BLaER1 (cell line): ENCODE results near the gene ZNF512B.

Experiments
- H3K27ac ChIP-seq: shearing (Covaris generic); formaldehyde crosslinking; 2 replicates; pipeline ENCODE4 v1.8.1; 2022
- H3K27me3 ChIP-seq: shearing (Covaris generic); formaldehyde crosslinking; 2 replicates; pipeline ENCODE4 v1.8.1; 2022
- H3K36me3 ChIP-seq: shearing (Covaris generic); formaldehyde crosslinking; 2 replicates; pipeline ENCODE4 v1.8.1; 2022
- H3K4me1 ChIP-seq: shearing (Covaris generic); formaldehyde crosslinking; 2 replicates; pipeline ENCODE4 v1.8.1; 2022
- H3K4me2 ChIP-seq: shearing (Covaris generic); formaldehyde crosslinking; 2 replicates; pipeline ENCODE4 v1.8.1; 2022
- H3K4me3 ChIP-seq: shearing (Covaris generic); formaldehyde crosslinking; 2 replicates; pipeline ENCODE4 v1.8.1; 2022
- H3K9ac ChIP-seq: shearing (Covaris generic); formaldehyde crosslinking; 2 replicates; pipeline ENCODE4 v1.8.1; 2022
- H3K9me3 ChIP-seq: shearing (Covaris generic); formaldehyde crosslinking; 2 replicates; pipeline ENCODE4 v1.8.1; 2022
- H4K20me1 ChIP-seq: shearing (Covaris generic); formaldehyde crosslinking; 2 replicates; pipeline ENCODE4 v1.8.1; 2022
- Cebpa-rat ChIP-seq: shearing (Covaris generic); IDR thresholded peaks from 2 replicates; pipeline ENCODE4 v1.8.1; 2022

ZNF512B gene

GRCh38 chr20:63942969-63943807, 26.5 kb downstream of the ZNF512B start:
- peak overlapping the region; percentile 19; the same call in 1 of the 2 replicates for H3K27ac ChIP-seq
- H3K36me3 ChIP-seq: peaks cover 75% of the 10 kb centered on the region
- peak overlapping the region; percentile 66 for H3K4me2 ChIP-seq
- H3K9me3 ChIP-seq: no peaks in the 10 kb centered on the region
- H4K20me1 ChIP-seq: peaks cover 95% of the 10 kb centered on the region
- H3K9ac ChIP-seq: no peak overlapping the region
- H3K4me3 ChIP-seq: no peak overlapping the region
- peaks cover 49% of the 10 kb centered on the region for H3K4me1 ChIP-seq
- no peaks in the 10 kb centered on the region for H3K27me3 ChIP-seq
- TF ChIP-seq Cebpa-rat: no peak

- no peak overlapping the region for H3K9ac ChIP-seq
- H3K4me2 ChIP-seq: peak overlapping the region; percentile 66
- H4K20me1 ChIP-seq: peaks cover 95% of the 10 kb centered on the region
- no peaks in the 10 kb centered on the region for H3K27me3 ChIP-seq
- peak overlapping the region; percentile 19; the same call in 1 of the 2 replicates for H3K27ac ChIP-seq
- H3K4me3 ChIP-seq: no peak overlapping the region
- no peaks in the 10 kb centered on the region for H3K9me3 ChIP-seq
- H3K4me1 ChIP-seq: peaks cover 41% of the 10 kb centered on the region
- no peak for TF ChIP-seq Cebpa-rat
- peaks cover 83% of the 10 kb centered on the region for H3K36me3 ChIP-seq
Measured at GRCh38 chr20:63942250-63942951, 27.3 kb downstream of the ZNF512B start.

GRCh38 chr20:63941282-63942081, 28.2 kb downstream of the ZNF512B start:
- peak overlapping the region; percentile 63; the same call in 1 of the 2 replicates for H3K27ac ChIP-seq
- peak overlapping the region; percentile 88 for H3K4me2 ChIP-seq
- peaks cover 95% of the 10 kb centered on the region for H4K20me1 ChIP-seq
- TF ChIP-seq Cebpa-rat: no peak
- H3K4me3 ChIP-seq: peak overlapping the region; percentile 51
- no peaks in the 10 kb centered on the region for H3K9me3 ChIP-seq
- peaks cover 87% of the 10 kb centered on the region for H3K36me3 ChIP-seq
- peaks cover 36% of the 10 kb centered on the region for H3K4me1 ChIP-seq
- no peaks in the 10 kb centered on the region for H3K27me3 ChIP-seq
- 0 out of 2 replicates have a peak overlapping the region, but pooled peaks have one; percentile 29 for H3K9ac ChIP-seq

GRCh38 chr20:63940472-63941266, 29.1 kb downstream of the ZNF512B start:
- Histone ChIP-seq H3K36me3 (peaks cover 87% of the 10 kb centered on the region), H3K4me1 (peaks cover 44% of the 10 kb centered on the region), H3K4me3 (peak overlapping the region; percentile 51; the same call in 1 of the 2 replicates), H3K27ac (peak overlapping the region; percentile 63; the same call in 1 of the 2 replicates), H3K9ac (no peak overlapping the region), H3K9me3 (no peaks in the 10 kb centered on the region), H3K27me3 (no peaks in the 10 kb centered on the region), H4K20me1 (peaks cover 95% of the 10 kb centered on the region), H3K4me2 (peak overlapping the region; percentile 88)
- no peak for TF ChIP-seq Cebpa-rat

- peaks cover 87% of the 10 kb centered on the region for H3K36me3 ChIP-seq
- H3K4me1 ChIP-seq: peaks cover 50% of the 10 kb centered on the region
- no peak overlapping the region for H3K4me2 ChIP-seq
- no peak overlapping the region for H3K9ac ChIP-seq
- no peak for TF ChIP-seq Cebpa-rat
- H3K4me3 ChIP-seq: no peak overlapping the region
- no peaks in the 10 kb centered on the region for H3K27me3 ChIP-seq
- H3K27ac ChIP-seq: no peak overlapping the region
- H4K20me1 ChIP-seq: peaks cover 95% of the 10 kb centered on the region
- H3K9me3 ChIP-seq: no peaks in the 10 kb centered on the region
Measured at GRCh38 chr20:63940071-63940471, 29.7 kb downstream of the ZNF512B start.

DNA sequence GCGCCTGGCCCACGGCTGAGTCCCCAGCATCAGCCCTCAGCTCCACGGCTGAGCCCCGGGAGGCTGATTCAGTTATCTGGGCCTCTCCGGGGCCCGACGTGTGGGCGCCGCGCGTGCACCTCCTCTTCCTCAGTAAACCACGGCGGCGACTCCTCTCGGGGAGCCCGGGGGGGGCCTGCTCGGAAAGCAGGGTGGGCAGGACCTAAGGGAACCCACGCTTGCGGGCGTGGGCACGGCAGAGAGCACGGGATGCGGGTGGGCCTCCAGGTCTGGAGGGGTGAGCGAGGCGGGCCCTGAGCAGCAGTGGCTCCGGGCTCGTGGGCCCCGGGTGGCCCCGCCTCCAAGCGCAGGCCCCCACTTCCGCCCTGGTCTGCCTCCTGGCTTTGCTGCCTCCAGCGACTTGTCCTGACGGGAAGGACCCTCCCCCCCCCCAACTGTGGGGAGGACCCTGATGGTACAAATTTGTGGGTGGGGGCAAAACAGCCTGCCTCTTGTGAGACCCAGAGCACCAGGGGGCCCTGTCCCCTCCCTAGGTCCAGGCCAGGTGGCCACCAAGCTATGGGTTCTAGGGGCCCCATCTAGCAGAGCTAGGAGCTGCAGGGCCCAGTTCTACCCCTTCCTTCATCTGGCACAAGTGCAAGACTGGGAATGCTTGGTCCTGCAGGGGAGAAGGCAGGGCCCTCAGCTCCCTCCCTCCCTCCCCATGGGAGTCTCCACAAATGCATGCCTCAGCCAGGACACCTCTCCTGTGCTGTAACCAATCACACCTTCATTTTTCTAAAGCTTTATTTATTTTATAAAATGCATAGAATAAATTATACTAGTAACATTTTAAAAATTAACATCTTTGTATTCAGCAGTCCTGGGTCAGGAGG, 30.4 kb downstream of the ZNF512B start:
- peaks cover 87% of the 10 kb centered on the region for H3K36me3 ChIP-seq
- H3K4me3 ChIP-seq: no peak overlapping the region
- no peak overlapping the region for H3K4me2 ChIP-seq
- peaks cover 95% of the 10 kb centered on the region for H4K20me1 ChIP-seq
- H3K9ac ChIP-seq: no peak overlapping the region
- H3K9me3 ChIP-seq: no peaks in the 10 kb centered on the region
- no peak for TF ChIP-seq Cebpa-rat
- H3K4me1 ChIP-seq: peaks cover 55% of the 10 kb centered on the region
- H3K27me3 ChIP-seq: no peaks in the 10 kb centered on the region
- H3K27ac ChIP-seq: no peak overlapping the region

GRCh38 chr20:63937596-63937995, 32.1 kb downstream of the ZNF512B start:
- H3K9me3 ChIP-seq: no peaks in the 10 kb centered on the region
- TF ChIP-seq Cebpa-rat: no peak
- no peak overlapping the region for H3K4me2 ChIP-seq
- H3K9ac ChIP-seq: no peak overlapping the region
- H3K27ac ChIP-seq: no peak overlapping the region
- H3K4me1 ChIP-seq: peaks cover 45% of the 10 kb centered on the region
- H3K27me3 ChIP-seq: no peaks in the 10 kb centered on the region
- H4K20me1 ChIP-seq: peaks cover 95% of the 10 kb centered on the region
- no peak overlapping the region for H3K4me3 ChIP-seq
- H3K36me3 ChIP-seq: peaks cover 87% of the 10 kb centered on the region

- H4K20me1 ChIP-seq: peaks cover 99% of the 10 kb centered on the region
- H3K9me3 ChIP-seq: no peaks in the 10 kb centered on the region
- H3K27me3 ChIP-seq: no peaks in the 10 kb centered on the region
- H3K4me1 ChIP-seq: peaks cover 50% of the 10 kb centered on the region
- H3K4me3 ChIP-seq: no peak overlapping the region
- 0 out of 2 replicates have a peak overlapping the region, but pooled peaks have one; percentile 30 for H3K27ac ChIP-seq
- peak overlapping the region; percentile 53 for H3K4me2 ChIP-seq
- no peak overlapping the region for H3K9ac ChIP-seq
- H3K36me3 ChIP-seq: peaks cover 98% of the 10 kb centered on the region
- no peak for TF ChIP-seq Cebpa-rat
Measured at GRCh38 chr20:63935447-63935846, 34.3 kb downstream of the ZNF512B start.
